Dermis microvascular lymphatic vessel endothelial cell (primary cell): Measurements from ENCODE around the gene JKAMP. TPM values are rescaled to one million over a fixed set of nuclear protein-coding genes. Genes with fewer than 3 reads are reported as not detected.
"Not testable (repeated sequence)": the region's sequence is repeated elsewhere in the genome, so short reads cannot be mapped to it uniquely, and the experiment has no call there.

ENCODE experiments used
- DNase-seq, 2 donors: peaks; one replicate each; pipeline versions ENCODE4 v3.0.0 to v3.0.0-alpha.2; 2010; ENCODE audit warnings: low read depth in 2 of 2
- total RNA-seq: library from RNA; depleted of rRNA; stranded (reverse); fragments of >200 nt; gene quantifications from 2 replicates; pipeline ENCODE4 v1.2.1, GENCODE V29; 2014

Gene JKAMP, protein sequence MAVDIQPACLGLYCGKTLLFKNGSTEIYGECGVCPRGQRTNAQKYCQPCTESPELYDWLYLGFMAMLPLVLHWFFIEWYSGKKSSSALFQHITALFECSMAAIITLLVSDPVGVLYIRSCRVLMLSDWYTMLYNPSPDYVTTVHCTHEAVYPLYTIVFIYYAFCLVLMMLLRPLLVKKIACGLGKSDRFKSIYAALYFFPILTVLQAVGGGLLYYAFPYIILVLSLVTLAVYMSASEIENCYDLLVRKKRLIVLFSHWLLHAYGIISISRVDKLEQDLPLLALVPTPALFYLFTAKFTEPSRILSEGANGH
- total RNA-seq = 38.1 and 51.8 TPM in 2 replicates

DNA sequence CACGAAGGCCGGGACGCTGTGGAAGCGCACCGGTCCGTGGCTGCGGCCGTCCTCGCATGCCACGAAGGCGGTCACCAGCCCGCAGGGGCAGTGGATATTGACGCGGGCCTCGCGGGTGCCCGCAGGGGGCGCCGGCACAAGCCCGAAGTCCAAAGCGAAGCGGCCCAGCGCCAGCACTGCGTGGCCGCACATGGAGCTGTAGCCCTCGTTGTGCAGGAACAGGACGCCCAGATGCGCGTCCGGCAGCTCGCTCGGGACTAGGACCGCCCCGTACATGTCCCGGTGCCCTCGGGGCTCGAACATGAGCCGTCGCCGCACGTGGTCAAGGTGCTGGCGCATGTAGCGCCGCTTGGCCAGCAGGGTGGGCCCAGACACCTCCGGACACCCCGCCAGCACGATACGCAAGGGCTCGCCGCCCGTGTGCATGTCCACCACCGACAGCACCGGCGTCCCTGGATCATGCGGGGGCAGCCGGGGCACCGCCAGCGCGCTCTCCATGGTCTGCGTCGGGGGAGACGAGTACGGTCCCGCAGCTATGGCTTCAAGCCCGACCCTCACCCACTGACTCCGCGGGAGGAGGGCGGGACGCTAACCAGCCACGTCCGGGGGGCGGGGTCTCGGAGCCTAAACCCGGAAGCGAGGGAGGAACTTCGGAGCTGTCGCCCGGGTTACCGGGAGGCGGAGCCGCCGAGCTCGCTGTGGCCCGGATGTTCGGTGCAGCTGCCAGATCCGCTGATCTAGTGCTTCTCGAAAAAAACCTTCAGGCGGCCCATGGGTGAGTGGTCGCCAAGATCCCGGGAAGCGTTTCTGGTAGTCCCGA is at the start of gene JKAMP, which contains the start of gene L3HYPDH:
Gene JKAMP (plus strand): TSS at position 699 of the 820 bp plus-strand sequence. CDS start 73 bp downstream, at position 772.
Gene L3HYPDH (minus strand): TSS at position 590 of the 820 bp plus-strand sequence. CDS start 92 bp downstream, at position 498.
- DNase-seq = peak; percentile 87 to 96

- DNase-seq = no peak
Measured at GRCh38 chr14:59435101-59435500, 49.2 kb upstream of the JKAMP start.

DNA sequence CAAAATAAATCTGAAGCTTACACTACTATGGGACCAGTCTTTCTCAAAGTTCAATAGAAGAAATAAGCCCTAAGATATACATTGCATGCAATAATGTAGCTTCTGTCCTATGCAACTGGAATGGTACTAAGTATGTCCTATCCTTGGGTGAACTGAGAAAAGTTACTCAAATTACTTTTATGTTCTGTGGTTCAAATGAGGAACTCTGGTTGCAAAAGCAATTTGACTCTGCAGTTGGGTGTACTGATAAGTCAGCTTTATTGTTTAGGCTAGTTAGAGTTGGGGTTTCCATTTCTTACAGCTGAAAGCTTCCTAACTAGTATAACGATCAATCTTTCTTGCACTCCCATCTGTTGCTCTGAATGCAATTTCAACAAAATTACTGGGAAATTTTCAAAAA is 48.3 kb upstream of the JKAMP start:
- DNase-seq = no peak

GRCh38 chr14:59438195-59438647 is 46.1 kb upstream of the JKAMP start:
- DNase-seq = peak in 1 of 2 donors; percentile 53

- DNase-seq = no peak
Measured at GRCh38 chr14:59439256-59439965, 44.9 kb upstream of the JKAMP start.

GRCh38 chr14:59448673-59449072 is 35.6 kb upstream of the JKAMP start:
- not testable (repeated sequence) for DNase-seq

- no peak for DNase-seq
Measured at GRCh38 chr14:59450716-59451115, 33.6 kb upstream of the JKAMP start.

DNA sequence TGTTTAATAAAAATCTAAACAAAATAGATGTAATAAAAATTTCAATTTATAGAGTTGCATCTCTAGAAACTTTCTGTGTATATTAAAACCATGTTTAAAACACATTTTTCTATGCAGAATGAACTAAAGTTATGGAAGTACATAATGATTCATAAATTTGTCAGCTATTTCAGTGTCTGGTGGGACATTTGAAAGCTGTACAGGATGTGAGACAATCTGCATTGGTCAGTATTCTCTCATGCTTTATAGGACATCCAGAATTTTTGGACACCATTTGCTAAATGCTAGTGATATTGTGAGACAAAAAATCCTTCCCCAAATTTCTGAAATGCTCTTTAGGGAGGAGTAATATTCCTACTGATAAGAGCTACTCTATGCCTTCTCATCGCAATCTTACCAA is 32.5 kb upstream of the JKAMP start:
- DNase-seq = no peak

- no peak for DNase-seq
Measured at GRCh38 chr14:59454139-59454538, 30.2 kb upstream of the JKAMP start.

DNA sequence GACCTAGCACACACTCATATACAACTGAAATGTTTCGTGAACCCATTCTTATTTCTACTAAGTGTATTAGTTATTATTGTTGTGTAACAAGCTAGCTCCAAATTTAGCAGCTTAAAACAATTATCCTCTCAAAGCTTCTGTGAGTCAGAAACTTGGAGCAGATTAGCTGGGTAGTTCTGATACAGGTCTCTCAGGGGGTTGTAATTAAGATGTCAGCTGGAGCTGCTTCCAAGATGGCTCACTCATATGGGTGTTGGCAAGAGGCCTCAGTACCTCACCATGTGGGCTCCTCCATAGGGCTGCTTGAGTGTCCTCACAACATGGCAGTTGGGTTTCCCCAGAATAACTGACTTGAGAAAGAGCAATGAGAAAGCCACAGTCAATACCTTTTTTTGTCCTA is 28.9 kb upstream of the JKAMP start:
- DNase-seq = no peak

DNA sequence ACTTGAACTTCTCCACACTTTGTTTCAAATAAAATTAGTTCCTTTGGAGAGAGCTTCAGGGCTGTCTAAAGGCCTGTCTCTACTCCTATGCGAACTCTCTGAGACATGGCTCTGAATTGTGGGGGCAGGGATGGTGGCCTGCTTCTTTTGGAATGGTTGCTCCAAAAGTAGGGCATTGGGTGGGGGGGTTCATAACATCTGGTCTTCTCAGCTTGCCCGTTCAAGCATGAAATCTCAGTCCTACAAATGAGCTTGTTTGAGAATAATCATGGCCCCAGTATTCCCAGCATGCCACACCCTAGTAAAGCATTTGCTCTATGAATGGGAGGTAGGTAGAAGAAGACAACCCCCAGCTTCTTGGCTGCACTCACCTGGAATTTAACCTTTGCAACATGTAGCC is 25.8 kb upstream of the JKAMP start:
- DNase-seq = no peak

DNA sequence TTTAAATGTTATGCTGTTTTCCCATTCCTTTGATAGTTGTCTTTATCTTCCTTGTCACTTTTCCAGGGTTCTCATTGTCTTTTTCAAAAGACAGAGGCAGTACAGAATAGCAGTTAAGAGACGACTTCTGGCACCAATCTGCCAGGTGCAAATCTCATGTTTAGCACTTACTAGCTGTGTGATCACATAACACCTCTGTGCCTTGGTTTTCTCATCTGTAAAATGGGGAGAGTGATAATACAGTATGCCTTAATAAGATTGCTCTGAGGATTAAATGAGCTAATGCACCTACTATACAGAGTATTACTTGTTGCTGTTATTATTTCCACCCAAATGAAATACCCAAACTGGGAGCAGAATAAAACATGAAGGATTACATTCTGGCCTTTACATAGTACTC is 23.9 kb upstream of the JKAMP start:
- DNase-seq = no peak

DNA sequence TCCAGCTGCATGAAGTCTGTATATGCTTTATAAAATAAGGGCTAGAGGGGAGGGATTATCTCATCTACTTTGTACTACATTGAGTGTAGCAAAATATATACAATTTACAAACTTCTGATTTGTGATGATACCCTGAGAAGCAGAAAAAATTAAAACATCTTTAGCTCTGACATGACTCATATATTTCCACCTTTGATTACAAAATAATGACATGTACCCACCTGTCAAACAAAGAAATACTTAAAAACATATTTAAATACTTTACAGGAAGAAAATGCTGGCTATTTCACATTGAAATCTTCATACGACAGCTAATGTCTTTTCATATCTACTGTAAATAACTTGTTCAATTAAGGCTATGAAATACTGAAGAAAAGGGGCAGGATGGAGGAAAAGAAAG is 22.4 kb upstream of the JKAMP start:
- no peak for DNase-seq

GRCh38 chr14:59463787-59464485 is 20.4 kb upstream of the JKAMP start:
- no peak for DNase-seq

GRCh38 chr14:59464486-59465315 is 19.6 kb upstream of the JKAMP start:
- peak in 1 of 2 donors; percentile 85 for DNase-seq

GRCh38 chr14:59465316-59466135 is 18.8 kb upstream of the JKAMP start, which contains the start of gene GPR135:
Gene GPR135 (minus strand): TSS chr14:59465380. CDS start chr14:59465226, 154 bp downstream.
- DNase-seq = no peak

DNA sequence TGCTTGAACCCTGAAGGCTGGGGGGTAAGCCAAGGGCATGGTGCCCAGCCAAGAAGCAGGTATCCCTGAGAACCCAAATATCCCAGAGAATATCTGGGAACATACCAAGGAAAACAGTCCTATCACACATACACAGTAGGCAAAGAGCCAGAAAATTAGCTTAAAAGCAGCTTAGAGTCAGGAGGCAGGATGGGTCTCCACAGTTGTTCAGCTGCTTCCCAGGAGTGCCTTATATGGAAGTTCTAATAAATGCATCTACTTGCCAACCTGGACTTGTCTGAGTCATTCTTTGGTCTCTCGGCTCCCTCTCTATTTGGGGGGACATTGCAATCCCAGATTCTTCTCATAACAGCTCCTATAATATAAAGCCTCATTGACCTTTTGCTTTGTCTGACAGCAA is 10.1 kb upstream of the JKAMP start:
- no peak for DNase-seq

GRCh38 chr14:59475709-59476108 is 8.6 kb upstream of the JKAMP start:
- DNase-seq = no peak

DNA sequence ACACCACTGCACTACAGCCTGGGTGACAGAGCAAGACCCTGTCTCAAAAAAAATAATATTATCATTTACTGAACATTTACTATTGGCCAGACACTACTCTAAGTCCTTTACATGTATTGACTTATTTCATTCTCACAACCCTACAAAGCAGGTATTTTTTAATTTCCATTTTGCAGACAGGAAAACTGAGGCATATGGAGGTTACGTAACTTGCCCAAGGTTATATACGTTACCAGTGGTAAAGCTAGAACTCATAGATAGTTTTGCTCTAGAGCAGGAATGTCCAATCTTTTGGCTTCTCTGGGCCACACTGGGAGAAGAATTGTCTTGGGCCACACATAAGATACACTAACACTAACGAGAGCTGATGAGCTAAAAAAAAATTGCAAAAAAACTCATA is 5.8 kb upstream of the JKAMP start:
- no peak for DNase-seq
